ENCODE data around the gene LIMS2.

Gene LIMS2

DNA sequence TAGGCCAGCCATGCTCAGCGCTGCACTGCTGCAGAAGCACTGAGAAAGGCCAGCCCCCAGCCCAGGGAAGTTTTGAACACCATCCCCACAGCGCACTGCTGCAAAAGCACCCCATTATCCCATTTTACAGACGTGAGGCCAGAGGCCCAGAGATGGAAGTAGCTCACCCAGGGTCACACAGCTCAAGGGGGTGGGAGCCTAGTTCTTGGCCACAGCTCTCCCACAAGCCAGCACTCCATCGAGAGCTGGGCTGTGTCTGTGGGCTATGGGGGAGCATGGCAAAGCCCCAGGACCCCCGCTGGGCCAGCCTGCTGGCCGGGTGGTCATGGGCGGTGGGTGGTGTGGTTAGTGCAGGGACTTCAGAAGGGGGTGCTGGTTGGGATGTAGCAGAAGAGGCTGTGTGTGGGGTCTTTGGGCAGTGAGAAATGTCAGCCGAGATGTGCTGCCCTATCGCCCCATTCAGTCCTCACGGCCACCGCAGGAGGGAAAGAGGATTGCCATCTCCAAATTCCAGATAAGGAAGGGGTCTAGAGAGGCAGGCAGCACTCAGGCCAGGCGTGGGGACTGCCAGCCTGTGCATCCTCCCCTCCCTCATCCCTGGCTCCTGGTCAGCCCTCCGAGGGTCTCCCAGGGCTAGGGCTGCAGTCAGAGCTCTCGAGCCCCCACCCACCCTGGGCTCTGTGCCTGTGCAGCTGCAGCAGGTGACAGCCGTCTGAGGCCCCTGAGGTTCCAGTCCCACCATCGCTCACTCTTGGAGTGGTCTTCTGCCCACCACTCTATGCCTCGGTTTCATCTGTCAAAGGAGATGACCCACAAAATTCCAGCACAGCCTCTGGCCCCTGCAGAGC is 46.3 kb downstream of the LIMS2 start:
- H3K36me3 ChIP-seq (replicated peaks), result no peaks in the 10 kb centered on the region
- no peak for DNase-seq (ENCODE audit: low spot score in 2 of 2)
- H3K27me3 ChIP-seq (ENCODE audit: low read depth), result no peaks in the 10 kb centered on the region
- H3K9me3 ChIP-seq, result no peaks in the 10 kb centered on the region
- in situ Hi-C loops (cut with MboI; ENCODE audit: low sequenced_read_pairs), result no loop called here
- no peak overlapping the region for H3K4me3 ChIP-seq
- H3K4me1 ChIP-seq, result no peaks in the 10 kb centered on the region

GRCh38 chr2:127627740-127628571 is 47.4 kb downstream of the LIMS2 start:
- Histone ChIP-seq H3K4me1 (no peaks in the 10 kb centered on the region), H3K4me3 (no peak overlapping the region), H3K9me3 (no peaks in the 10 kb centered on the region), H3K27me3 (ENCODE audit: low read depth) (no peaks in the 10 kb centered on the region), H3K36me3 (replicated peaks) (no peaks in the 10 kb centered on the region)
- DNase-seq (ENCODE audit: low spot score in 2 of 2), result no peak
- in situ Hi-C loops (cut with MboI; ENCODE audit: low sequenced_read_pairs), result no loop called here

GRCh38 chr2:127626917-127627739 is 48.2 kb downstream of the LIMS2 start:
- in situ Hi-C loops (cut with MboI; ENCODE audit: low sequenced_read_pairs), result no loop called here
- Histone ChIP-seq H3K27me3 (ENCODE audit: low read depth) (no peaks in the 10 kb centered on the region), H3K9me3 (no peaks in the 10 kb centered on the region), H3K4me1 (no peaks in the 10 kb centered on the region), H3K4me3 (no peak overlapping the region), H3K36me3 (replicated peaks) (no peaks in the 10 kb centered on the region)
- no peak for DNase-seq (ENCODE audit: low spot score in 2 of 2)

DNA sequence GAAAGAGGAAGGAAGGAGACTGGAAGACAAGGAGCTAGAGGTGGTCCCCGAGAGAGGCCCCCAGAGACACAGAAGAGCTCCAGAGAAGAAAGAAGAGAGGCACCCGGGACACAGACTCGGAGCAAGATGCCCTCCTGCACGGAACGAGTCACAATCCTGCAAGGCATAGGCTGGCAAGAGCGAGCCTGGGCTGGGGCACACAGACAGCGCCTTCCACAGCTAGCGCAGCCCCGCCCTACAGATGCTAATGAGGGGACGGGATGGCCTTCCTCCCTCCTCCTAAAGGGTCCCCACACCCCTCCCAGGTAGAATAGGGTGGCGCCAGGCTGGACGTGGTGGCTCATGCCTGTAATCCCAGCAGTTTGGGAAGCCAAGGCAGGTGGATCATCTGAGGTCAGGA is 49.2 kb downstream of the LIMS2 start:
- DNase-seq (ENCODE audit: low spot score in 2 of 2), result no peak
- no peaks in the 10 kb centered on the region for H3K9me3 ChIP-seq
- H3K27me3 ChIP-seq (ENCODE audit: low read depth), result no peaks in the 10 kb centered on the region
- H3K4me1 ChIP-seq, result no peaks in the 10 kb centered on the region
- H3K36me3 ChIP-seq (replicated peaks), result no peaks in the 10 kb centered on the region
- H3K4me3 ChIP-seq, result no peak overlapping the region
- in situ Hi-C loops (cut with MboI; ENCODE audit: low sequenced_read_pairs), result no loop called here

- Histone ChIP-seq H3K4me1 (no peaks in the 10 kb centered on the region), H3K36me3 (replicated peaks) (no peaks in the 10 kb centered on the region)
- in situ Hi-C loops (cut with MboI; ENCODE audit: low sequenced_read_pairs), result no loop called here
Measured at GRCh38 chr2:127625572-127625951, 49.8 kb downstream of the LIMS2 start.

GRCh38 chr2:127624756-127625571 is 50.4 kb downstream of the LIMS2 start:
- H3K9me3 ChIP-seq, result no peaks in the 10 kb centered on the region
- H3K27me3 ChIP-seq (ENCODE audit: low read depth), result no peaks in the 10 kb centered on the region
- no peak overlapping the region for H3K4me3 ChIP-seq
- H3K4me1 ChIP-seq, result no peaks in the 10 kb centered on the region
- DNase-seq (ENCODE audit: low spot score in 2 of 2), result no peak
- in situ Hi-C loops (cut with MboI; ENCODE audit: low sequenced_read_pairs), result no loop called here
- no peaks in the 10 kb centered on the region for H3K36me3 ChIP-seq (replicated peaks)

More at GRCh38 chr2:127625572-127625951, 49.8 kb downstream of the LIMS2 start:
- H3K9me3 ChIP-seq, result no peaks in the 10 kb centered on the region
- no peak overlapping the region for H3K4me3 ChIP-seq
- H3K27me3 ChIP-seq (ENCODE audit: low read depth), result no peaks in the 10 kb centered on the region
- DNase-seq (ENCODE audit: low spot score in 2 of 2), result no peak

DNA sequence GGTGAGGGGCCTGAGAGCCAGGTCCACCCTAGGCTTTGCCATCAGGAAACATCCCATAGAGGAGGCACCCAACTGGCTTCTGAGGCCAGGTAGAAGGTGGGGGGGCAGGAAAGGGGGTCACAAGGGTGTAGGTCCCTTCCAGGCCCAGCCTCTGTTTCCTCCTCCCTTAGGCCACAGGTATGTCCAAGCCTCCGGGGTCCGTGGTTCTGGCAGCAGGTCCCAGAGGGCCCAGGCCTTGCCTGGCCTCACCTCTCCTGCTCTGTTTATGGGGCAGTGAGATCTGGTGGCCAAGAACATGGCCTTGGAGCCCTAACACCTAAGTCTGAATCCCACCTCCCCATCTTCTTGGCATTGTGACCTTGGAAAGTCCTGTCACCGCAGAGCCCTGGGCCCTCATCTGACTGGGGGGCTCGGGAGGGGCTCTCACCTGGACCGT is 51.0 kb downstream of the LIMS2 start:
- DNase-seq (ENCODE audit: low spot score in 2 of 2), result no peak
- no peaks in the 10 kb centered on the region for H3K27me3 ChIP-seq (ENCODE audit: low read depth)
- no peaks in the 10 kb centered on the region for H3K4me1 ChIP-seq
- H3K9me3 ChIP-seq, result no peaks in the 10 kb centered on the region
- in situ Hi-C loops (cut with MboI; ENCODE audit: low sequenced_read_pairs), result no loop called here
- H3K36me3 ChIP-seq (replicated peaks), result no peaks in the 10 kb centered on the region
- H3K4me3 ChIP-seq, result no peak overlapping the region

DNA sequence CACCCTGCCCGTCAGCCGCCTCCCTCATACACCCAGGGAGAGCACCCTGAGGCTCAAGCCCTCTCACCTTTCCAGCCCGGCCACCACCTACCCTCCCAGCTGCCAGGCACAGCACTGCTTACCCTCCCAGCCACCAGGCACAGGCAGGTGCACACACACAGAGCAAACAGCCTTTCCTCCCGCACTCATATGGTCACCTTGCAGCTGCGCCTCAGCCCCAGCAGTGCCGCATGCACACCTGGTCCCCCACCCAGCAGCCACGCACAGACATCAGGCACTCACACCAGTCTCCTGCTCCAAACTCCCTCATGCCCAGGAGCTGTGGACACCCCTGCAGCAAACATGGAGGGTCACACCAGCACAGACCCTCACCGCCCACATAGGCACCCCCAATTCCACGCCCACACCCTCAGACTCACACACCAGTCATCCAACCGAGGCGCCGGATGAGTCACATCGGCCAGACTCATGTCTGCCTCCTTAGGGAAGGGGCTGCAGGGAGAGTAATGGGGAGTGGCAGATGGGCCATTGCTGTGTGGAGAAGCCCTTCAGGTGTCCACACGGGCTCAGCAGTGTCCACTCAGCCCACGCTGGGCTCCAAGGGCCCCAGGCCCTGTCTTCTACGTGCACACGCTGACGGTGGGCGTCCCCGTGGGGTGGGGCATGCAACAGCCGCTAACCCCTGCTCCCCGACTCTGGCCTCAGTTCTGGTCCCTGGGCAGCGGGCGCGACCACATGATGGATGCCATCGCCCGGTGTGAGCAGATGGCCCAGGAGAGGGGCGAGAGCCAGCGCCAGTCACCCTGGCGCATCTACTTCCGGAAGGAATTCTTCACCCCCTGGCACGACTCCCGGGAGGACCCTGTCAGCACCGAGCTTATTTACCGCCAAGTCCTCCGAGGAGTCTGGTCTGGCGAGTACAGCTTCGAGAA is 51.7 kb downstream of the LIMS2 start:
- no peak for DNase-seq (ENCODE audit: low spot score in 2 of 2)
- Histone ChIP-seq H3K4me3 (no peak overlapping the region), H3K27me3 (ENCODE audit: low read depth) (no peaks in the 10 kb centered on the region), H3K9me3 (no peaks in the 10 kb centered on the region), H3K36me3 (replicated peaks) (no peaks in the 10 kb centered on the region), H3K4me1 (no peaks in the 10 kb centered on the region)
- in situ Hi-C loops (cut with MboI; ENCODE audit: low sequenced_read_pairs), result no loop called here

DNA sequence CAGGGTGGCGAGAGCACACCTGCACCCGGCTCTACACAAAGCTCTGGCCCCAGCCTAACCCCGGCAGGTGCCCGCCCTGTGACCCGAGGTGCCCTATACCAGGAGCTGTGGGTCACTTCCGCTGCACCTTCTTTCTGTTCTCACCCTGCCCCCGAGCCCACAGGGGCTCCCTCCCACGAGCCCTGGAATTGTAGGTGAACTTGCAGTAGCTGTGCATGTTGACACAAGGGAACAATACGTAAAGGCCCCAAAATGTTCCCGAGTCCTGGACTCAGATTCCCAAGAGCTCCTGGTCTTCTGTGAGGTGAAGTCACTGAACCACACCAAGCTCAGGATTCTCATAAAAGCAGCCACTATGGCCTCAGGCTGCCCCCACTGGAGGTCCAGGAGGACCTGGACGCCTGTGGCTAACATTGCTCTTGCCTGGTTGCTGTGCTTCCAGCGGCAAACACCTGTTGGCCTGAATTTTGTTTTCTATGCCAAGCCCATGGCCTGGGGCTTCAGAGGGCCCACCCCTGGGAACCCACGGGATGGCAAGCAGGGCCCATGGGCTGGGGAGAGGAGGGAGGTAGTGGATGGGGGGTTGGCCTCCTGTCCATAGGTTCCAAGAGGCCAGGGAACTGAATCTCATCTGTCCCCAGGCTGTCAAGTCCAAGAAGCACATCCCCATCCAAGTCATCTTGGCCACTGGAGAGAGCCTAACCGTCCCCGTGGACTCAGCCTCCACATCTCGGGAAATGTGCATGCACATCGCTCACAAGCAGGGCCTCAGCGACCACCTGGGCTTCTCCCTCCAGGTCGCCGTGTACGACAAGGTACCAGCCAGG is 52.6 kb downstream of the LIMS2 start:
- H3K4me3 ChIP-seq, result no peak overlapping the region
- no peaks in the 10 kb centered on the region for H3K9me3 ChIP-seq
- no peaks in the 10 kb centered on the region for H3K36me3 ChIP-seq (replicated peaks)
- DNase-seq (ENCODE audit: low spot score in 2 of 2), result no peak
- H3K4me1 ChIP-seq, result no peaks in the 10 kb centered on the region
- in situ Hi-C loops (cut with MboI; ENCODE audit: low sequenced_read_pairs), result no loop called here
- H3K27me3 ChIP-seq (ENCODE audit: low read depth), result no peaks in the 10 kb centered on the region

DNA sequence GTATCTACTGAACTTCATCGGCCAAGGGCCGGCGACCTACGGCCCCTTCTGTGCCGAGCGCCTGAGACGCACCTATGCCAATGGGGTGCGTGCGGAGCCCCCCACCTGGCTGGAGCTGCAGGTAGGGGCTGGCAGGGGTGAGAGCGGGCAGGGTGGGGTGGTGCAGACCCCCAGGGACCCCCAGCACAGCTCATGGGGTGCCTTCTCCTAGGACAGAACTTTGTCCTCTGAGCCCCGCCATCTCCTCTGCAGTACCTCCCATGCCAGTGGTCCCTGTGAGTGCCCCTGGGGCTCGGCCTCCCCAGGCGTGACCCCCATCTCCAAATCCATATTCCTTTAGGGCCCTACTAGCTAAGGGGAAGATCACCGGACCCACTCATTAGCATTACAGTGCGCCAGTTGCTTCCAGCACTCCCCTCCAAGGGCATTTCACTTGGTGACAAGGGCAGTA is 53.3 kb downstream of the LIMS2 start:
- no peaks in the 10 kb centered on the region for H3K4me1 ChIP-seq
- H3K27me3 ChIP-seq (ENCODE audit: low read depth), result no peaks in the 10 kb centered on the region
- in situ Hi-C loops (cut with MboI; ENCODE audit: low sequenced_read_pairs), result no loop called here

DNA sequence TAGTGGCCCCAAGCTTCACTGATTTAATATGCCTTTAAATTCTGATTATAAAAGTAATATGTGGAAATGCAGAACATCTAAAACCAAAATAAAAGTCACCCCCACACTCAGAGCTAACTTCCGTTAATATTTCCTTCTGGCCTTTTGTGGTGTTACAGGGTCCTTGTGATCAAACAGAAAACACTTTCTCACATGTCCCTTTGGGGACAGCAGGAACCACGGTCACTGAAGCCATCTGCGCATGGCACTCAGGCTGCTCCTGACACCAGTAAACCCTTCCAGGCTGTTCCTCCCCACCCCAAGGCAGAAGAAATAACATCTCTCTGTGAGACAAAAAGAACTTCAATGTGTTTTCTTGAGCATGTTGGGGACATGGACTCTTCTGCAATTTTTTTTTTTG is 54.5 kb downstream of the LIMS2 start:
- Histone ChIP-seq H3K27me3 (ENCODE audit: low read depth) (peaks cover 5% of the 10 kb centered on the region; the same call in 1 of the 2 replicates), H3K4me3 (no peak overlapping the region), H3K4me1 (no peaks in the 10 kb centered on the region), H3K36me3 (replicated peaks) (no peaks in the 10 kb centered on the region), H3K9me3 (no peaks in the 10 kb centered on the region)
- in situ Hi-C loops (cut with MboI; ENCODE audit: low sequenced_read_pairs), result no loop called here
- DNase-seq (ENCODE audit: low spot score in 2 of 2), result no peak

More for the DNA sequence above, 53.3 kb downstream of the LIMS2 start:
- H3K36me3 ChIP-seq (replicated peaks), result no peaks in the 10 kb centered on the region
- no peaks in the 10 kb centered on the region for H3K9me3 ChIP-seq
- no peak overlapping the region for H3K4me3 ChIP-seq
- no peak for DNase-seq (ENCODE audit: low spot score in 2 of 2)

Measured in HAP-1 (cell line).